ENCODE data around the gene PHYHD1.
A peak's percentile ranks its signal among the peaks of the same experiment; 100 is the strongest.

Gene PHYHD1

DNA sequence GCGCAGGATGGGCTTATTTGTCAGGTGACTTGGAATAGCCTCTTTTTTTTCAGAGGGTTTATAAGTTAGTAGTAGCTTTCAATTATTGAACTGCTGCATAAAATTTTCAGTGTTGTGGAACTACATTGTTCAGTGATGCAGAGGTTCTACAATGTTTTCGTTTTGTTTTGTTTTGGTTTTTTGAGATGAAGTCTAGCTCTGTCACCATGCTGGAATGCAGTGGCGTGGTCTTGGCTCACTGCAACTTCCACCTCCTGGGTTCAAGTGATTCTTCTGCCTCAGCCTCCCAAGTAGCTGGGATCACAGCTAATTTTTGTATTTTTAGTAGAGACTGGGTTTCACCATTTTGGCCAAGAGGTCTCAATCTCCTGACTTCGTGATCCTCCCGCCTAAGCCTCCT is 48.7 kb downstream of the PHYHD1 start:
- TF ChIP-seq CTCF (conservative IDR thresholded peaks at IDR 0.05; ENCODE audit: control insufficient read depth, insufficient read depth, low read depth, low read length), result no peak
- H3K4me3 ChIP-seq (ENCODE audit: control insufficient read depth, low read depth, low read length), result no peak overlapping the region
- DNase-seq (ENCODE audit: low read depth), result no peak

DNA sequence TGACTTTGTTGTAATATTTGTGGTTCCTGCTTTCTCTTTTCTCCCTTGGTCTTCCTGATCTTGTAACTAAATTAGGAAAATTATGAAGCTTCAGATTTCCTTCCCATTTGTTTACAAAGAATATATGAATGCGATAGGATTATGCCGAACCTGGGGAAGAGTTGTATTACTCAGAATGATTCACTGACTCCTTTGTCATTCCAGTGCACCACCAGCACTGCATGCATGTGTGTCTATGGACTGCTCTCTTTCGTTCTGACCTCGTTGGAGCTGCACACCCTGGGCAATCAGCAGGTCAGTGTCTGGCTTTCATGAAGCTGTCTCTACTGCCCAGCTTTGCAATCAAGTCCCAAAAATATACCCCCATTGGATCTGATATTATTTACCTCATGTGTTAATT is 52.2 kb downstream of the PHYHD1 start:
- TF ChIP-seq CTCF (conservative IDR thresholded peaks at IDR 0.05; ENCODE audit: control insufficient read depth, insufficient read depth, low read depth, low read length), result no peak
- DNase-seq (ENCODE audit: low read depth), result peak; percentile 77
- H3K4me3 ChIP-seq (ENCODE audit: control insufficient read depth, low read depth, low read length), result no peak overlapping the region

DNA sequence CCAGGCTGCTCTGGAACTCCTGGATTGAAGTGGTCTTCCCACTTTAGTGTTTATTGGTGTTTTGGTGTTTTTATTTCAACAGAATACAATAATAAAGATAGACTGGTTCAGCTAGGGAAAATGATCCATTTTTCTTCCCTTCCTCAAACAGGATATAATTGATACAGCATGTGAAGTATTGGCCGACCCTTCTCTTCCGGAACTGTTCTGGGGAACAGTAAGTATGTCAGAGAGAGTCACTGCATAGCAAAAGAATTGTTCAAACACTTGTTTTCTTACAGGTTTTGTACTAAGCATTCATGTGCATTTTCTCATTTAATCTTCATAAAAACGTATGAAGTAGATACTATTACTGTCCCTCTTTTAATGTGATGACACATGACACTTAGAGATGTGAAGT is 58.3 kb downstream of the PHYHD1 start:
- DNase-seq (ENCODE audit: low read depth), result peak; percentile 29
- H3K4me3 ChIP-seq (ENCODE audit: control insufficient read depth, low read depth, low read length), result no peak overlapping the region
- no peak for TF ChIP-seq CTCF (conservative IDR thresholded peaks at IDR 0.05; ENCODE audit: control insufficient read depth, insufficient read depth, low read depth, low read length)

DNA sequence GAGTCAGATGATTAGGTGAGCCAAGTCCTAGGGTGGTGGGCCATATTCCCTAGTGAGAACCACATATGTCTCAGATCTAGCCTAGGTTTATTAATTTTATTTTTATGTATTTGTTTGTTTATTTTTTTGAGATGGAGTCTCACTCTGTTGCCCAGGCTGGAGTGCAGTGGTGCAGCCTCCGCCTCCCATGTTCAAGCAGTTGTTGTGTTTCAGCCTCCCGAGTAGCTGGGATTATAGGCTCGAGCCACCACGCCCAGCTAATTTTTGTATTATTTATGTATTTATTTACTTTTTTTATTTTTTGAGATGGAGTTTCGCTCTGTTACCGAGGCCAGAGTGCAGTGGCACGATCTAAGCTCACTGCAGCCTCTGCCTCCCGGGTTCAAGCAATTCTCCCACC is 62.8 kb downstream of the PHYHD1 start:
- no peak for TF ChIP-seq CTCF (conservative IDR thresholded peaks at IDR 0.05; ENCODE audit: control insufficient read depth, insufficient read depth, low read depth, low read length)
- no peak overlapping the region for H3K4me3 ChIP-seq (ENCODE audit: control insufficient read depth, low read depth, low read length)
- DNase-seq (ENCODE audit: low read depth), result no peak

- DNase-seq (ENCODE audit: low read depth), result no peak
- H3K4me3 ChIP-seq (ENCODE audit: control insufficient read depth, low read depth, low read length), result no peak overlapping the region
- TF ChIP-seq CTCF (conservative IDR thresholded peaks at IDR 0.05; ENCODE audit: control insufficient read depth, insufficient read depth, low read depth, low read length), result no peak
These were observed 65.9 kb downstream of the PHYHD1 start for GRCh38 chr9:128986671-128987070.

GRCh38 chr9:128987805-128988204 is 67.0 kb downstream of the PHYHD1 start:
- DNase-seq (ENCODE audit: low read depth), result peak; percentile 81
- no peak for TF ChIP-seq CTCF (conservative IDR thresholded peaks at IDR 0.05; ENCODE audit: control insufficient read depth, insufficient read depth, low read depth, low read length)
- H3K4me3 ChIP-seq (ENCODE audit: control insufficient read depth, low read depth, low read length), result no peak overlapping the region

All from fibroblast of mammary gland (primary cell).